Neural crest cell (in vitro differentiated cells): ENCODE measurements around the gene GLTP. TPM values are rescaled to one million over a fixed set of nuclear protein-coding genes. Genes with fewer than 3 reads are reported as not detected.

ENCODE experiments used
- DNase-seq: peaks from one replicate; pipeline ENCODE4 v3.0.0; 2021; ENCODE audit warnings: low read depth, mixed read lengths, low spot score
- H3K27ac Mint-ChIP-seq: one replicate; pipeline ENCODE4 v1.8.0; 2021; ENCODE audit warnings: mild to moderate bottlenecking, mixed read lengths; ENCODE audit not compliant: unreplicated experiment
- H3K27me3 Mint-ChIP-seq: 2 replicates; pipeline ENCODE4 v1.8.0; 2021; ENCODE audit warnings: low read depth, mild to moderate bottlenecking, mixed read lengths
- H3K36me3 Mint-ChIP-seq: 2 replicates; pipeline ENCODE4 v1.8.0; 2021; ENCODE audit warnings: low read depth, mild to moderate bottlenecking, mixed read lengths
- H3K4me1 Mint-ChIP-seq: 2 replicates; pipeline ENCODE4 v1.8.0; 2021; ENCODE audit warnings: mixed read lengths
- H3K4me3 Mint-ChIP-seq: one replicate; pipeline ENCODE4 v1.8.0; 2021; ENCODE audit warnings: mild to moderate bottlenecking, mixed read lengths
- H3K9me3 Mint-ChIP-seq: 2 replicates; pipeline ENCODE4 v1.8.0; 2021; ENCODE audit warnings: mixed read lengths
- CTCF ChIP-seq: fragments of 200-600 bp; sonication (generic); conservative IDR thresholded peaks from 2 replicates; pipeline ENCODE4 v1.5.0; 2021; ENCODE audit warnings: antibody characterized with exemption, mild to moderate bottlenecking
- total RNA-seq: library from RNA; stranded (reverse); gene quantifications from 2 replicates; pipeline ENCODE4 v1.2.1, GENCODE V29; 2021

The GLTP gene
- total RNA-seq, 1 donor from 2014 or later, result 34.0 TPM

- Mint-ChIP-seq H3K27ac (no peak overlapping the region), H3K4me3 (no peak overlapping the region)
Observed at GRCh38 chr12:109831365-109831764, 49.0 kb downstream of the GLTP start.

DNA sequence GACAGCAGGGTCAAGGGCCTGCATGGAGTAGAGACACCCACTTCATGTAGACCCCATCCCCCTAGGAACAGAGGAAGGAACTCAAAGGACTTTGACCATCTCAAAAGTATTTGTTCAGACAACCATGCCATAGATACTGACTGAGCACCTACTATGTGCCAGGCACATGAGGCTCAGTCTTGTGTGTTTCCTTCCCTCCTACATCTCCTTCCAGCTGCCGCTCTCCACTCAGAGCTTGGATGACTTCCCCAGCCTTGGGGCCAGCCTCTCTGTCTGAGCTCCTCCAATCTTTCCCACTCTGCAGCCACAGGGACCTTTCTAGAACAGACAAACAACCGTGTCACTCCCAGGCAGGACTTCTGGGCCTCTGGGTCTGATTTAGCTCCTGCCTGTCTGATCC, 49.6 kb downstream of the GLTP start:
- H3K27me3 Mint-ChIP-seq, result peaks cover 17% of the 10 kb centered on the region
- H3K4me3 Mint-ChIP-seq, result no peak overlapping the region
- H3K4me1 Mint-ChIP-seq, result peaks cover 32% of the 10 kb centered on the region
- no peaks in the 10 kb centered on the region for H3K9me3 Mint-ChIP-seq
- no peak for TF ChIP-seq CTCF
- no peak overlapping the region for H3K27ac Mint-ChIP-seq
- no peaks in the 10 kb centered on the region for H3K36me3 Mint-ChIP-seq
- no peak for DNase-seq

More at GRCh38 chr12:109831365-109831764, 49.0 kb downstream of the GLTP start:
- no peak for DNase-seq
- no peak for TF ChIP-seq CTCF
- no peaks in the 10 kb centered on the region for H3K9me3 Mint-ChIP-seq
- H3K4me1 Mint-ChIP-seq, result peaks cover 31% of the 10 kb centered on the region
- no peaks in the 10 kb centered on the region for H3K36me3 Mint-ChIP-seq
- H3K27me3 Mint-ChIP-seq, result peaks cover 17% of the 10 kb centered on the region

GRCh38 chr12:109830267-109830666, 50.1 kb downstream of the GLTP start:
- peaks cover 32% of the 10 kb centered on the region for H3K4me1 Mint-ChIP-seq
- H3K36me3 Mint-ChIP-seq, result no peaks in the 10 kb centered on the region
- TF ChIP-seq CTCF, result no peak
- no peak overlapping the region for H3K4me3 Mint-ChIP-seq
- no peak overlapping the region for H3K27ac Mint-ChIP-seq
- peaks cover 17% of the 10 kb centered on the region for H3K27me3 Mint-ChIP-seq
- no peak for DNase-seq
- no peaks in the 10 kb centered on the region for H3K9me3 Mint-ChIP-seq

DNA sequence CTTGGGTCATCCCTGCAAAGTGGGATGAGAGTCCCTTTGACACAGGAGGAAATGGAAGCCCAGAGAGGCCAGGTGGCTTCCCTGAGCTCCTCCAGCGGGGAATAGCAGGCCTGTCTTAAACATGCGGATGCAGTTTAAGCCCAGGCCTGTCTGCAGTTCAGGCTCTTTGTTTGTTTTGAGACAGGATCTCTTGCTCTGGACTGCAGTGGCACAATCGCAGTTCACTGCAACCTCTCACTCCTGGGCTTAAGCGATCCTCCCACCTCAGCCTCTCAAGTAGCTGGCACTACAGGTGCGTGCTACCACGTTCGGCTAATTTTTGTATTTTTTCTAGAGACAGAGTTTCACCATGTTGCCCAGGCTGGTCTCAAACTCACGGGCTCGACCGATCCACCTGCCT, 50.7 kb downstream of the GLTP start:
- Mint-ChIP-seq H3K4me1 (peaks cover 32% of the 10 kb centered on the region), H3K27ac (no peak overlapping the region), H3K4me3 (no peak overlapping the region), H3K9me3 (no peaks in the 10 kb centered on the region), H3K27me3 (peaks cover 13% of the 10 kb centered on the region), H3K36me3 (no peaks in the 10 kb centered on the region)
- no peak for TF ChIP-seq CTCF
- no peak for DNase-seq

GRCh38 chr12:109828754-109829511, 51.4 kb downstream of the GLTP start:
- no peaks in the 10 kb centered on the region for H3K36me3 Mint-ChIP-seq
- no peak for TF ChIP-seq CTCF
- no peaks in the 10 kb centered on the region for H3K9me3 Mint-ChIP-seq
- H3K27me3 Mint-ChIP-seq, result peaks cover 13% of the 10 kb centered on the region
- no peak for DNase-seq
- H3K4me1 Mint-ChIP-seq, result peaks cover 32% of the 10 kb centered on the region
- no peak overlapping the region for H3K27ac Mint-ChIP-seq
- no peak overlapping the region for H3K4me3 Mint-ChIP-seq
